Keratinocyte (primary cell): Measurements from ENCODE around the gene SLC4A9. TPM values are rescaled to one million over a fixed set of nuclear protein-coding genes. Genes with fewer than 3 reads are reported as not detected.

ENCODE experiments used
- DNase-seq: peaks from one replicate; pipeline ENCODE4 v3.0.0-alpha.2; 2011; ENCODE audit warnings: low read depth, missing footprints, low spot score
- FAIRE-seq: peaks from 2 replicates; lab custom pipeline; 2011; peaks lifted over from hg19 to GRCh38; lab: Jason Lieb, UNC
- H2AFZ ChIP-seq: 2 replicates; pipeline ENCODE4 v1.6.0; 2012; ENCODE audit warnings: low read length, control low read depth, inconsistent platforms; ENCODE audit not compliant: control insufficient read depth
- H3K27ac ChIP-seq: 2 replicates; pipeline ENCODE4 v1.5.1; 2011; ENCODE audit warnings: low read length; ENCODE audit not compliant: control insufficient read depth, insufficient read depth
- H3K27me3 ChIP-seq: 3 replicates; pipeline ENCODE4 v1.6.0; 2011; ENCODE audit warnings: low read length; ENCODE audit not compliant: control insufficient read depth, insufficient read depth; ENCODE audit errors: extremely low read depth
- H3K36me3 ChIP-seq, 2 experiments: 2 replicates in 1 of 2; 3 replicates in 1 of 2; pipeline ENCODE4 v1.5.1; 2011; ENCODE audit warnings: low read length in 2 of 2, mild to moderate bottlenecking in 1 of 2; ENCODE audit not compliant: control insufficient read depth in 2 of 2, insufficient read depth in 2 of 2; ENCODE audit errors: extremely low read depth in 1 of 2
- H3K4me1 ChIP-seq: 3 replicates; pipeline ENCODE4 v1.5.1; 2011; ENCODE audit warnings: low read length; ENCODE audit not compliant: control insufficient read depth, insufficient read depth; ENCODE audit errors: extremely low read depth
- H3K4me2 ChIP-seq: 3 replicates; pipeline ENCODE4 v1.6.0; 2011; ENCODE audit warnings: low read depth, low read length; ENCODE audit not compliant: control insufficient read depth, insufficient read depth; ENCODE audit errors: extremely low read depth
- H3K4me3 ChIP-seq, 3 experiments: fragments of 200-600 bp in 1 of 3; sonication (generic) in 1 of 3; 2 replicates in 2 of 3; 3 replicates in 1 of 3; pipeline ENCODE4 v1.5.1; 2011 to 2016; ENCODE audit warnings: low read length in 3 of 3, mild to moderate bottlenecking in 3 of 3, control low read depth in 2 of 3, inconsistent platforms in 1 of 3, low read depth in 1 of 3, mixed read lengths in 1 of 3, mixed run types in 1 of 3, moderate library complexity in 1 of 3; ENCODE audit not compliant: control insufficient read depth in 2 of 3, insufficient read depth in 2 of 3; ENCODE audit errors: extremely low read depth in 1 of 3
- H3K79me2 ChIP-seq: 2 replicates; pipeline ENCODE4 v1.6.0; 2012; ENCODE audit warnings: low read length; ENCODE audit not compliant: control insufficient read depth, insufficient read depth
- H3K9ac ChIP-seq: 3 replicates; pipeline ENCODE4 v1.6.0; 2011; ENCODE audit warnings: low read length; ENCODE audit not compliant: control insufficient read depth, insufficient read depth; ENCODE audit errors: extremely low read depth
- H3K9me1 ChIP-seq: 3 replicates; pipeline ENCODE4 v1.6.0; 2011; ENCODE audit warnings: low read length; ENCODE audit not compliant: control insufficient read depth, insufficient read depth; ENCODE audit errors: extremely low read depth
- H3K9me3 ChIP-seq: 2 replicates; pipeline ENCODE4 v1.5.1; 2012; ENCODE audit warnings: low read depth, low read length; ENCODE audit not compliant: control insufficient read depth
- H4K20me1 ChIP-seq: 3 replicates; pipeline ENCODE4 v1.6.0; 2011; ENCODE audit warnings: low read length; ENCODE audit not compliant: control insufficient read depth, insufficient read depth; ENCODE audit errors: extremely low read depth
- CTCF ChIP-seq, 3 experiments: IDR thresholded peaks in 1 of 3; conservative IDR thresholded peaks in 1 of 3; optimal IDR thresholded peaks in 1 of 3; 2 replicates in 2 of 3; 3 replicates in 1 of 3; pipeline versions ENCODE3 to v1.5.1; 2011; ENCODE audit warnings: low read length in 3 of 3, mild to moderate bottlenecking in 3 of 3, moderate library complexity in 2 of 3, control low read depth in 1 of 3, inconsistent platforms in 1 of 3; ENCODE audit not compliant: insufficient read depth in 2 of 3; ENCODE audit errors: extremely low read depth in 1 of 3
- EZH2 ChIP-seq: IDR thresholded peaks from one replicate; pipeline ENCODE4 v1.6.1; 2012; ENCODE audit warnings: inconsistent platforms, mild to moderate bottlenecking, low read length, moderate library complexity
- dilution Hi-C: fragments of 300-500 bp; cut with MboI; formaldehyde crosslinking; loops from one replicate; pipeline ENCODE4 v1.7.0; 2020; ENCODE audit warnings: low sequenced_read_pairs; ENCODE audit not compliant: extremely low pct_ligation_motif_present
- polyA plus RNA-seq, 5 experiments: library from polyadenylated mRNA; depleted of rRNA in 3 of 5; stranded (reverse) in 3 of 5; stranded (forward) in 1 of 5; unstranded in 1 of 5; fragments of >200 nt; gene quantifications; 1 replicate in 1 of 5; 2 replicates in 3 of 5; 3 replicates in 1 of 5; pipeline versions ENCODE4 v1.2.1 to v1.2.3, GENCODE V29; 2011 to 2012; ENCODE audit warnings: missing spikeins in 2 of 5, low read depth in 1 of 5, low replicate concordance in 1 of 5

SLC4A9 gene
- polyA plus RNA-seq, 1 donor (not counting 4 experiments of a cell fraction or from before 2014, with no cell fraction given): 0.07 TPM

GRCh38 chr5:140418862-140419520, 59.0 kb downstream of the SLC4A9 start:
- Histone ChIP-seq H2AFZ (no peak overlapping the region), H3K36me3 (no peaks in the 10 kb centered on the region), H3K9ac (no peak overlapping the region), H3K4me3 (no peak overlapping the region), H3K4me2 (no peak overlapping the region), H3K27ac (no peak overlapping the region), H3K9me3 (no peaks in the 10 kb centered on the region), H3K9me1 (no peaks in the 10 kb centered on the region), H4K20me1 (peaks cover 6% of the 10 kb centered on the region), H3K4me1 (no peaks in the 10 kb centered on the region), H3K27me3 (no peaks in the 10 kb centered on the region), H3K79me2 (peaks cover 85% of the 10 kb centered on the region)
- TF ChIP-seq EZH2: no peak
- TF ChIP-seq CTCF (optimal IDR thresholded peaks at IDR 0.05 in 1 of 3, IDR thresholded peaks at IDR 0.05 in 1 of 3, conservative IDR thresholded peaks at IDR 0.05 in 1 of 3; ENCODE audit: extremely low read depth in 1 of 3, insufficient read depth in 2 of 3, low read length in 3 of 3): no peak
- DNase-seq (no peak), FAIRE-seq (no peak)
- dilution Hi-C loops: no loop called here

- H3K27me3 ChIP-seq: no peaks in the 10 kb centered on the region
- no peaks in the 10 kb centered on the region for H3K9me1 ChIP-seq
- peaks cover 86% of the 10 kb centered on the region for H3K79me2 ChIP-seq
- FAIRE-seq (no peak), DNase-seq (no peak)
- H3K9ac ChIP-seq: no peak overlapping the region
- no peaks in the 10 kb centered on the region for H3K4me1 ChIP-seq
- no peak overlapping the region for H3K4me3 ChIP-seq
- no peak overlapping the region for H3K27ac ChIP-seq
- no peak overlapping the region for H3K4me2 ChIP-seq
- no peaks in the 10 kb centered on the region for H3K9me3 ChIP-seq
- H4K20me1 ChIP-seq: peaks cover 6% of the 10 kb centered on the region
- H3K36me3 ChIP-seq: no peaks in the 10 kb centered on the region
- no peak overlapping the region for H2AFZ ChIP-seq
- TF ChIP-seq EZH2 (no peak), CTCF (optimal IDR thresholded peaks at IDR 0.05 in 1 of 3, IDR thresholded peaks at IDR 0.05 in 1 of 3, conservative IDR thresholded peaks at IDR 0.05 in 1 of 3; ENCODE audit: extremely low read depth in 1 of 3, insufficient read depth in 2 of 3, low read length in 3 of 3) (no peak)
- dilution Hi-C loops: no loop called here
These were observed 60.2 kb downstream of the SLC4A9 start for GRCh38 chr5:140420226-140420570.
